ENCODE results near the gene LCAT. TPM values are rescaled to one million over a fixed set of nuclear protein-coding genes. Genes with fewer than 3 reads are reported as not detected.
A peak's percentile ranks its signal among the peaks of the same experiment; 100 is the strongest.

LCAT gene
- total RNA-seq, 6 experiments from 2014 or later: 29.4 to 207 (median 137) TPM

GRCh38 chr16:67963292-67963661, 19.4 kb upstream of the LCAT start:
- TF ChIP-seq POLR2A (IDR thresholded peaks at IDR 0.05): no peak
- no peaks in the 10 kb centered on the region for H3K27me3 ChIP-seq
- H3K27ac ChIP-seq: no peak overlapping the region
- no peak for DNase-seq
- H3K9me3 ChIP-seq: no peaks in the 10 kb centered on the region
- no peak overlapping the region for H3K4me3 ChIP-seq
- intact Hi-C loops (cut with DNase I): no loop called here
- peaks cover 0 to 4% (median 0%) of the 10 kb centered on the region in 4 donors for H3K36me3 ChIP-seq
- no peak for ATAC-seq
- 92% methylated on average over 2 of the region's 2 CpGs for WGBS (ENCODE audit: insufficient coverage, low coverage, low lambda C conversion rate, missing lambda C conversion rate)
- H3K4me1 ChIP-seq: peaks cover 0 to 30% (median 6%) of the 10 kb centered on the region in 4 donors

- ATAC-seq (no peak), DNase-seq (peak in 1 of 3 donors; percentile 44)
- TF ChIP-seq CTCF (IDR thresholded peaks at IDR 0.05): no peak
- Histone ChIP-seq H3K4me3 (no peak overlapping the region), H3K27me3 (no peaks in the 10 kb centered on the region), H3K9me3 (no peaks in the 10 kb centered on the region), H3K27ac (no peak overlapping the region), H3K4me1 (peaks cover 0 to 23% (median 6%) of the 10 kb centered on the region in 4 donors), H3K36me3 (peaks cover 0 to 9% (median 3%) of the 10 kb centered on the region in 4 donors)
- intact Hi-C loops (cut with DNase I): no loop called here
- WGBS (ENCODE audit: insufficient coverage, low coverage, low lambda C conversion rate, missing lambda C conversion rate): 100% methylated on average over 3 of the region's 8 CpGs
Observed at GRCh38 chr16:67962135-67962534, 18.2 kb upstream of the LCAT start.

- peak overlapping the region in 1 of 3 donors; percentile 22 for H3K27ac ChIP-seq
- H3K4me3 ChIP-seq: no peak overlapping the region
- intact Hi-C loops (cut with DNase I): no loop called here
- ATAC-seq: peak; percentile 83 to 90 (median 86)
- no peaks in the 10 kb centered on the region for H3K27me3 ChIP-seq
- no peaks in the 10 kb centered on the region for H3K9me3 ChIP-seq
- WGBS (ENCODE audit: insufficient coverage, low coverage, low lambda C conversion rate, missing lambda C conversion rate): 24% methylated on average over 9 of the region's 13 CpGs
- H3K4me1 ChIP-seq: peaks cover 0 to 17% (median 4%) of the 10 kb centered on the region in 4 donors
- DNase-seq: peak; percentile 94 to 97 (median 96)
- TF ChIP-seq POLR2A (IDR thresholded peaks at IDR 0.05) (no peak), CTCF (IDR thresholded peaks at IDR 0.05) (peak in 1 of 4 donors; percentile 23)
- H3K36me3 ChIP-seq: peaks cover 0 to 9% (median 3%) of the 10 kb centered on the region in 4 donors
Observed at GRCh38 chr16:67961551-67961957, 17.6 kb upstream of the LCAT start.

GRCh38 chr16:67959536-67960329, 15.8 kb upstream of the LCAT start:
- intact Hi-C loops (cut with DNase I): no loop called here
- no peaks in the 10 kb centered on the region for H3K9me3 ChIP-seq
- peaks cover 0 to 13% (median 6%) of the 10 kb centered on the region in 4 donors for H3K4me1 ChIP-seq
- no peak overlapping the region for H3K27ac ChIP-seq
- H3K4me3 ChIP-seq: no peak overlapping the region
- ATAC-seq (peak; percentile 5 to 41 (median 6)), DNase-seq (peak in 1 of 3 donors; percentile 50)
- no peaks in the 10 kb centered on the region for H3K27me3 ChIP-seq
- peaks cover 0 to 9% (median 3%) of the 10 kb centered on the region in 4 donors for H3K36me3 ChIP-seq
- TF ChIP-seq CTCF (IDR thresholded peaks at IDR 0.05) (no peak), POLR2A (IDR thresholded peaks at IDR 0.05) (no peak)
- 60% methylated on average over 4 of the region's 11 CpGs for WGBS (ENCODE audit: insufficient coverage, low coverage, low lambda C conversion rate, missing lambda C conversion rate)

GRCh38 chr16:67957622-67958021, 13.7 kb upstream of the LCAT start:
- no CpG with 5 or more reads among the region's 9 CpGs for WGBS (ENCODE audit: insufficient coverage, low coverage, low lambda C conversion rate, missing lambda C conversion rate)
- intact Hi-C loops (cut with DNase I): no loop called here
- no peak for TF ChIP-seq POLR2A (IDR thresholded peaks at IDR 0.05)
- no peak for TF ChIP-seq CTCF (IDR thresholded peaks at IDR 0.05)
- Histone ChIP-seq H3K9me3 (no peaks in the 10 kb centered on the region), H3K36me3 (peaks cover 0 to 9% (median 3%) of the 10 kb centered on the region in 4 donors), H3K4me3 (no peak overlapping the region), H3K27ac (no peak overlapping the region), H3K27me3 (no peaks in the 10 kb centered on the region), H3K4me1 (peaks cover 0 to 30% (median 16%) of the 10 kb centered on the region in 4 donors)
- DNase-seq (no peak), ATAC-seq (no peak)

Measured in right lobe of liver (tissue), 6 donors.